ENCODE results near the gene AMOTL1.
A peak's percentile ranks its signal among the peaks of the same experiment; 100 is the strongest.

AMOTL1 gene

GRCh38 chr11:94767701-94768601 lies at the start of gene AMOTL1:
TSS of gene AMOTL1 (plus strand) at chr11:94768356. CDS start at chr11:94768512, 156 bp downstream.
- DNase-seq (ENCODE audit: low spot score), result peak; percentile 60

GRCh38 chr11:94719876-94720275 lies 48.3 kb upstream of the AMOTL1 start:
- DNase-seq (ENCODE audit: low spot score), result no peak

GRCh38 chr11:94721565-94722292 lies 46.4 kb upstream of the AMOTL1 start:
- DNase-seq (ENCODE audit: low spot score), result no peak

- DNase-seq (ENCODE audit: low spot score), result no peak
These were observed 45.4 kb upstream of the AMOTL1 start for GRCh38 chr11:94722735-94723134.

- no peak for DNase-seq (ENCODE audit: low spot score)
These were observed 43.1 kb upstream of the AMOTL1 start for GRCh38 chr11:94725097-94725496.

GRCh38 chr11:94727819-94728218 lies 40.3 kb upstream of the AMOTL1 start:
- no peak for DNase-seq (ENCODE audit: low spot score)

GRCh38 chr11:94728541-94728940 lies 39.6 kb upstream of the AMOTL1 start:
- DNase-seq (ENCODE audit: low spot score), result no peak

GRCh38 chr11:94728966-94729751 lies 39.0 kb upstream of the AMOTL1 start:
- DNase-seq (ENCODE audit: low spot score), result no peak

GRCh38 chr11:94730153-94730552 lies 38.0 kb upstream of the AMOTL1 start:
- DNase-seq (ENCODE audit: low spot score), result no peak

- DNase-seq (ENCODE audit: low spot score), result no peak
These were observed 36.1 kb upstream of the AMOTL1 start for GRCh38 chr11:94731880-94732601.

GRCh38 chr11:94732617-94733281 lies 35.4 kb upstream of the AMOTL1 start:
- no peak for DNase-seq (ENCODE audit: low spot score)

GRCh38 chr11:94734563-94735275 lies 33.4 kb upstream of the AMOTL1 start:
- DNase-seq (ENCODE audit: low spot score), result no peak

GRCh38 chr11:94735907-94736306 lies 32.2 kb upstream of the AMOTL1 start:
- no peak for DNase-seq (ENCODE audit: low spot score)

GRCh38 chr11:94737171-94737611 lies 31.0 kb upstream of the AMOTL1 start:
- no peak for DNase-seq (ENCODE audit: low spot score)

GRCh38 chr11:94738746-94739145 lies 29.4 kb upstream of the AMOTL1 start:
- DNase-seq (ENCODE audit: low spot score), result no peak

GRCh38 chr11:94739331-94739730 lies 28.8 kb upstream of the AMOTL1 start:
- no peak for DNase-seq (ENCODE audit: low spot score)

GRCh38 chr11:94740083-94741021 lies 27.8 kb upstream of the AMOTL1 start:
- peak; percentile 24 for DNase-seq (ENCODE audit: low spot score)

- peak; percentile 20 for DNase-seq (ENCODE audit: low spot score)
These were observed 27.0 kb upstream of the AMOTL1 start for GRCh38 chr11:94741022-94741679.

GRCh38 chr11:94742665-94743064 lies 25.5 kb upstream of the AMOTL1 start:
- no peak for DNase-seq (ENCODE audit: low spot score)

All from germinal center (tissue), 1 donor.